Islet precursor cell (in vitro differentiated cells): Measurements from ENCODE around the gene CSN3.
"Not testable (repeated sequence)": the region's sequence is repeated elsewhere in the genome, so short reads cannot be mapped to it uniquely, and the experiment has no call there.

Experiments used
- DNase-seq: peaks from one replicate; pipeline ENCODE4 v3.0.0-alpha.2; 2018

The CSN3 gene

GRCh38 chr4:70242297-70242696 is at the start of gene CSN3:
TSS of gene CSN3 (plus strand) at chr4:70242597. CDS start at chr4:70244820, 2,223 bp downstream.
- not testable (repeated sequence) for DNase-seq

GRCh38 chr4:70192895-70193294 is 49.5 kb upstream of the CSN3 start:
- no peak for DNase-seq

DNA sequence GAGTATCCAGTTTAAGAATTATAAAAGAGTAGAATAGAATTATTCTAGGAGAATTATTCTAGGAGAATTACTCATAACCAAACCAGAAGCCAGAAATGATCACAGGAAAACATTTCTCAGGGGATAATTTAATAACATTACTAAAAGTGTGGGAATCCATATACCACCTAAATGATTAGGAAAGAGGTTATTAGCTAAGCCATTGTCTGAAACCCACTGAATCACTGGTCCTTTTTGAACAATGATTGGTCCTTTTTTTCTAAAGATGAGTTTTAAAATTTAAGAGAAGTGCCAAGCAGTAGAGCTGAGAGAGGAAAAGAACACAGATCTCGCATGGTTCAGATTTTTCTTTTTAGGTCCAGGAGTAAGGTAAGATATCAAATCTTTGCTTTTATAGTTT is 47.0 kb upstream of the CSN3 start, which contains the start of gene ODAM:
TSS of gene ODAM (plus strand) at position 301 of the 400 bp plus-strand sequence. CDS start 819 bp downstream, outside the sequence.
- no peak for DNase-seq

DNA sequence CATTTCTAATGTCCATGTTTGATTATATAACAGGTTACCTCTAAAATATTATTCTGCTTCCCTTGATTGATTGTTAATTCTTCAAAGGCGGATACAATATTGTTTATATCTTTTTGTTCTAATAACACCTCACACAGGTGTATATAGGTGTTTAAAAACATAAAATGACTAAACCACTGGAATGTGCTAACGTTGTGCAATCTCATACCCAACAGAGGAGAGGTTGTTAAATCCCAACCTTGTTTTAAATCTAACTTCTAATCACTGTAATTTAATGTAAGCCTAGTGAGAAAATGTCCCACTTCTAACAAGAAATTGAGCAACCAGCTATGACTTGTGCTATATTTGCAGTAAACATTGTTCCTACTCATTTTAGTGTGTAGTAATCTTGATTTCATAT is 45.5 kb upstream of the CSN3 start:
- DNase-seq = no peak

GRCh38 chr4:70197842-70198241 is 44.6 kb upstream of the CSN3 start:
- DNase-seq = peak; percentile 88

GRCh38 chr4:70203601-70204000 is 38.8 kb upstream of the CSN3 start:
- DNase-seq = no peak

DNA sequence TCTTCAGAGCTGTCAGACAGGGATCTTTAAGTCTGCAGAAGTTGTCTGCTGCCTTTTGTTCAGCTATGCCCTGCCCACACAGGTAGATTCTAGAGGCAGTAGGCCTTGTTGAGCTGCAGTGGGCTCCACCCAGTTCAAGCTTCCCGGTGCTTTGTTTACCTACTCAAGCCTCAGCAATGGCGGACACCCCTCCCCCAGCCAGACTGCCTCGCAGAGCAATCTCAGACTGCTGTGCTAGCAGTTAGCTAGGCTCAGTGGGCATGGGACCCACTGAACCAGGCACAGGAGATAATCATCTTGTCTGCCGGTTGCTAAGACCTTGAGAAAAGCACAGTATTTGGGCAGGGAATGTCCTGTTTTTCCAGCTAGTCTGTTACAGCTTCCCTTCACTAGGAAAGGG is 29.6 kb upstream of the CSN3 start:
- DNase-seq = not testable (repeated sequence)

- not testable (repeated sequence) for DNase-seq
Measured at GRCh38 chr4:70216109-70216508, 26.3 kb upstream of the CSN3 start.

- not testable (repeated sequence) for DNase-seq
Measured at GRCh38 chr4:70216550-70216949, 25.8 kb upstream of the CSN3 start.

DNA sequence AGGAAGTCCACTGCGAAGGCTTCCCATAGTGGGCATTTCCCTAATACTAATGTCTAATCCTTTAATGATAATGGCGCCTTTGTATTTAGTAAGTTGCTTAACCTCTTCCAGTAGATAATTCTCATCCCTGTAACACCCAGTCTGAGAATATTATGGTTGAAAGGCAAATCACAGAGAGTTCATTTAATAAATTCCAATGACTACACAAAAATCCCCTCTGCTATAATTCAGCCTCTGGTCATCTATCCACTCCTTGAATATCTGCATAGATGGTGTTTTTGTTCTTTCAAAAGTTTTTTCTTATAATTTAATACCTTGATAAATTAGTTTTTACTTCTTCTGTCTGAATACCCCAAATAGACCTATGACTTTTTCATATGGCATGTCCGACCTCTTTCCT is 21.0 kb upstream of the CSN3 start:
- not testable (repeated sequence) for DNase-seq

- not testable (repeated sequence) for DNase-seq
Measured at GRCh38 chr4:70221818-70222217, 20.6 kb upstream of the CSN3 start.

GRCh38 chr4:70225824-70226223 is 16.6 kb upstream of the CSN3 start, which contains the start of gene FDCSP:
TSS of gene FDCSP (plus strand) at chr4:70226124. CDS start at chr4:70231195, 5,071 bp downstream.
- no peak for DNase-seq

DNA sequence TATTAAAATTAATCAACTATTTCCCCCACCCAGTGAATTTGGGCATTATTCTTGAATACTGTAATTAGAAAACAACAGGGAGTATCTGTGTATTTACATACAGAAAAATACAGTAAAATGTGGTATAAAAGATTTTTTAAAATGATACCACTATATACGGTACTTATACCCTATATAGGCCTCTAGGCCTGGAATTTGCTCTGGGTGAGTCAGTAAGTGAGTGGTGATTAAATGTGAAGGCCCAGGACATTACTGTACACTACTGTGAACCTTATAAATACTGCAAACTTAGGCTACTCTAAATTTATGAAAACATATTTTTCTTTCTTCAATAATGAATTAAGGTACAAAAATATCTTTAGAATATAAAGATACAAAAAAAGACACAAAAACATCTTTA is 6.3 kb upstream of the CSN3 start:
- DNase-seq = no peak

- no peak for DNase-seq
Measured at GRCh38 chr4:70239131-70239883, 3.1 kb upstream of the CSN3 start.

DNA sequence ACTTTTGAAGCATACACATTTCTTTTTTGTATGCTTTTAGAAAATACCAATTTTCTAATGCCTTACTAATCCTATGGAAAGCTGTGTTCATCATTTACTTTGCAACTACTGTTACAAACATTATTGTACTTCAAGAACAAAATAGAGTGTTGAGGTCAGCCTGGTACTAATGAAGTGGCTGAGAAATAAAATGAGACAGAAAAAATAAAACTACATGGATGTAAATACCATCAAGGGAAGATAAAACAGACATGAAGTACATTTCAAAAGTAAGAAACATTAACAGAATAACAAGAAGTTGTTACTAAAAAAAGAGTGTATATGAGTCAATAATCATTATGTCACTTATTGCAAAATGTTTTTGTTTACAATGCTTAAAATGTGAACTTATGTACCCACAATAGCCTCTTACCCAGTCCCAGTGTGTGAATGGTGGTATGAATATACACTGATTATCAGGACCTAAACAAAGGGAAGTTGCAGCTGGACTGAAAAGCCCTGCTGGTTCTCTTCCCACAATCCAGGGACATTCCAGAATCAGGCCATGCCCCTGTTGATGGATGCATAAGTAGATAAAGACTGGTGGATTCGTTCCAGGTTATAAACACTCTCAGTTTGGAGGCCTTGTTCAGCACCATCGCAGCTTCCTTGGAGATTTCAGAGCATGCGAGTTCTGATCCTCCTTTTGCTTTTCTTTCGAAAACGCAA is 2.4 kb upstream of the CSN3 start:
- peak; percentile 67 for DNase-seq

- no peak for DNase-seq
Measured at GRCh38 chr4:70243091-70243490, 694 bp downstream of the CSN3 start.

GRCh38 chr4:70251250-70251944 is 9.0 kb downstream of the CSN3 start:
- no peak for DNase-seq

GRCh38 chr4:70251945-70252277 is 9.5 kb downstream of the CSN3 start:
- no peak for DNase-seq

DNA sequence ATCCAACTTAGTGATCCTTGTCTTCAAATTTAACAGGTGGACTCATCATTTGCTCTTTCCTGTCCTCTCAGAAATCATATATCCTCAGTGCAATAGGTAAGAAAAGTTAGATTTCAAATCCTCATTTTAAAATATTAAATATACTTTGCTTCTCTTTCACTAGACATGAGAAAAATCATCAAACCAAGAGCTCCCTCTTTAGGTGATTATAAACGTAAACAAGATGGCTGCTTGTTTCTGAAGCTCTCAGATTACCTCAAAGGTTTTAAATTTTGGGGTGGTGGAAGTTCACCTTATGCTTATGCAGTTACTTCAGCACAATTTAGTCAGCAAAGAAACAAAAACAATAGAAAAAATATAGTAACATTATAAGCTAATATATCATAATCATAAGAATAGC is 27.3 kb downstream of the CSN3 start:
- no peak for DNase-seq

- no peak for DNase-seq
Measured at GRCh38 chr4:70277121-70277520, 34.7 kb downstream of the CSN3 start.

- no peak for DNase-seq
Measured at GRCh38 chr4:70280567-70280966, 38.2 kb downstream of the CSN3 start.

GRCh38 chr4:70288651-70289050 is 46.3 kb downstream of the CSN3 start:
- DNase-seq = no peak

DNA sequence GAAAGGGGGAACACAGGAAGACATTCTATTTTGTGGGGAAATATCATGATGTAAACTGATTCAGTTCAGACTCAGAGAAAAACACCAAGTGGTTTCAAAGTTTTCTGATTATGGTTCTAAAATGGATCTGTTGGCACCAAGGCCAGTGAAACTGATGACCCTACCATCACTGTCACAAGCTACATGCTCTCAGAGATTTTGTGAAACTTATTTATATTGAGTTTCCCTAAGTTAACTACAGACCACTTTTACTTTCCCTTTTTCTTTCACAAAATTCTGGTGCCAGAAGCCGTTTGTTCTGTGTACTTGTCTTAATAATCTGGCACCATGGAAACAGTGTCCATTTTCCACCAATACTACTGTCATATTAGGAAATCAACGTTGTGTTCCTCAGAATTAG is 48.9 kb downstream of the CSN3 start:
- DNase-seq = no peak

- DNase-seq = no peak
Measured at GRCh38 chr4:70297576-70297975, 55.2 kb downstream of the CSN3 start.
